GM12872 (cell line): ENCODE results near the gene MAGI2.

Source experiments
- TF ChIP-seq, protein P1 (sequence below): IDR thresholded peaks from 3 replicates; pipeline ENCODE4 v1.5.1; 2011; ENCODE audit warnings: low read depth, mild to moderate bottlenecking, low read length, moderate library complexity; ENCODE audit not compliant: insufficient read depth

The MAGI2 gene

DNA sequence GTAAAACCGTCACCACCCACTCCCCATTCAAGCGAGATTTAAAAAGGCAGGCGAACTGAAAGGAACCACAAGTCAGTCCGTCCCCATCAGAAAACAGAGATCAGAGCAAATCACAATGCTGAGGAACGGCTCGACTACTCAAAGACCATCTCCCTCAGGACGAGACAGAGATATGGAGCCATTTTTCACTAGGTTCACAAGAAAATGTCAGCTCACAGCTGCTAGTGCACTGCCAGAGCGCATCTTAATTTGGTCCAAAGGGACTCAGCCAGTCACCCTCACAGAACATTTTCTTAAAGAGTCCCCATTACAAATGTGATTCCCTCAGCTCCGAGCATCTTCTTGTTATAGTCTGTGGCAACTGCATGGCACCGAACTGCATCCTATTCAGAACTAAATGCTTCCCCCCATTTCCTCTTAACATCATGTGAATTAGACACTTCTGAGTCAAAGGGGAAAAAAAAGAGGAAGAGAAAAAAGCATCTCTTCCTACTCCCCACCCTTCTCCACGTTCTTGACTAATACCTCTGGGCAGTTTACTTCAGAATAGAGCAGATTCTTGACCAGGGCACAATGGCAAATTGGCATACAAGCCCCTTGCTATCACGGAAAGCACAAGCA, 683.9 kb downstream of the MAGI2 start:
- TF ChIP-seq, protein P1, sequence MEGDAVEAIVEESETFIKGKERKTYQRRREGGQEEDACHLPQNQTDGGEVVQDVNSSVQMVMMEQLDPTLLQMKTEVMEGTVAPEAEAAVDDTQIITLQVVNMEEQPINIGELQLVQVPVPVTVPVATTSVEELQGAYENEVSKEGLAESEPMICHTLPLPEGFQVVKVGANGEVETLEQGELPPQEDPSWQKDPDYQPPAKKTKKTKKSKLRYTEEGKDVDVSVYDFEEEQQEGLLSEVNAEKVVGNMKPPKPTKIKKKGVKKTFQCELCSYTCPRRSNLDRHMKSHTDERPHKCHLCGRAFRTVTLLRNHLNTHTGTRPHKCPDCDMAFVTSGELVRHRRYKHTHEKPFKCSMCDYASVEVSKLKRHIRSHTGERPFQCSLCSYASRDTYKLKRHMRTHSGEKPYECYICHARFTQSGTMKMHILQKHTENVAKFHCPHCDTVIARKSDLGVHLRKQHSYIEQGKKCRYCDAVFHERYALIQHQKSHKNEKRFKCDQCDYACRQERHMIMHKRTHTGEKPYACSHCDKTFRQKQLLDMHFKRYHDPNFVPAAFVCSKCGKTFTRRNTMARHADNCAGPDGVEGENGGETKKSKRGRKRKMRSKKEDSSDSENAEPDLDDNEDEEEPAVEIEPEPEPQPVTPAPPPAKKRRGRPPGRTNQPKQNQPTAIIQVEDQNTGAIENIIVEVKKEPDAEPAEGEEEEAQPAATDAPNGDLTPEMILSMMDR, result no peak

DNA sequence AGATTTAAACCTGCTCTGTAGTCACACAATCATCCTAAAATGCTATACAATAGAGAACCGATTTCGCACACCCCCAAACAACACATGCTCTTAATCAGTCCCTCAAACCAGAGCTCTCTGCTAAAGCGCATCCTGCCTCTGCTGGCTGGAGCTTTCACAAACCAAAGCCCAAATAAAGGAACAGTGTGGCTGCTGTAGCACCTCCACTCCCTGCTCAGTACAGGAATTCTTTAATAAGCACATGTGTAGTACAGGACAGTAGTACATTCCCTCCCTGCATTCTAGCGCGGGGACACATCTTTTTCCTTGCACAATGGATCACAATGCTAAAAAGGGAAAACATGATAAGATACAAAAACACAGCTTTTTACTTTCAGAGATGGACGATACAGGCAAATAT, 684.6 kb downstream of the MAGI2 start:
- TF ChIP-seq, protein P1, result no peak

DNA sequence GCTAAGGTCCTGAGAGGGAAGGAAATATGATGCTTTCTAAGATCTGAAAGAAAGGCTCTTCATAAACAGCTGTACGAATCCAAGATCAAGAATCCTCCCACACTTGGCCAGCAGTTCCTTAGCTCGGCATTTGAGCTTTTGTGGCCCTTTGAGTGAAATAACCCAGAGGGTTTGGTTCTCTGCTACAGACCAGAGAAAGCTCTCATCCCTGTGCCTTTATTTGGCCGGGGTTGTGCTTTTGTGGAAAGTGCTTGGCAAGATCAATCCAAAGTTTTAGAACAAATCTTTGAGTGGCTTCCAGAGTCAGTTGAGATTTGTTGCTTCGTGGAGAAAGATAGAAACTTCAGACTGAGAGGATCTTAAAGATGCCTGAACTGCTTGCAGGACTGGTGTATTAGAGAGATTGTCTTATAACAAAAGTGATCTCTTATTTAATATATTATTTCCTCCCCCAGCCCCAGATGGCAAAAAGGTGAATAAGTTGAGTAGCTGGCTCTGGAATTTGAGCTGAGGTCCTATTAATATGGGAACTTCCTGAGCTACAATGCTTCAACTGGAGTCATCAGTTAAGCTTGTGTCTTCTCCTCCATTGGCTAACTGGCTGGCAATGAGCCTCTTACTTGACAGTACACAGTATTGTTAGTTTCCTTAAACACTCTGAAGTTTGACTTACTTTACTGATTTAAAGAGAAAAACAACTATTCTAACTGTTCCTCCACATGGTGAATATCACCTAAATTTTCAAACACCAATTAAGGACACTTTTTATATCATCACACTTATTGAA, 687.3 kb downstream of the MAGI2 start:
- TF ChIP-seq, protein P1, result no peak

DNA sequence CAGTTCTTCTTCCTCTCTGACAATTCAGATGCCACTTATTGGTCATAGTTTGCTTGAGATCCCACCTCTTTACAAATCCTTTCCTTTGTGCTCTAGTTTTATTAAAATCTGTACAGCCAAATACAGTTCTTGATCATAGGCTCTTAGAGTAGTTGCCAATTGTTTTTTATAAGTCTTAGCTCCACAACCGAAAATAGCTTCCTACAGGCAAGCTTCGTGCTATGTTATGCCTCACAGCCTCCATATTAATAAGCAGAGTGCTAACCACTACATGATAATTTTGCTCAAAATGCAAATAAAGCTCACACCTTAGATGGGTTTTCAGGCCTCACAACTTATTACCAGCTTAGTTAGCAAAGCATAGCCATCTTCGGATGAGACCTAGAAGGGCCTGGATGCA, 688.9 kb downstream of the MAGI2 start:
- TF ChIP-seq, protein P1, result no peak

DNA sequence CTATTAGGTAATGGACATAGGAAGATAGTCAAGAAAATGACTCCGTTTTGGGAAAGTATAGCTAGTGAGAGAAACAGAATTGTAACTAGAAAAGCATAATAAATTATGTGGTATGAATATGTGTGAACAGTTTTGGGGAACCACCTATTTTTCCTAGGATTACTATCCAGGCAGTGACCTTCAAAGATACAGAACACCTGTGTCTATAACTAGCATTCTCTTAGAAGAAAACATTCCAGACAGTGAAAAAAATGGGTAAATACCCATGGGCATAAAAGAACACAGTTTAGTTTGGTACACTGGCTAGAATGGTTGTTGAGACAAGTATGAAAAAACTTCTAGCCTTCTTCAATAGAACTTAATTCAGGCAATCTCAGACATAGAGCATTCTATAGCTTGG, 690.8 kb downstream of the MAGI2 start:
- TF ChIP-seq, protein P1, result no peak

DNA sequence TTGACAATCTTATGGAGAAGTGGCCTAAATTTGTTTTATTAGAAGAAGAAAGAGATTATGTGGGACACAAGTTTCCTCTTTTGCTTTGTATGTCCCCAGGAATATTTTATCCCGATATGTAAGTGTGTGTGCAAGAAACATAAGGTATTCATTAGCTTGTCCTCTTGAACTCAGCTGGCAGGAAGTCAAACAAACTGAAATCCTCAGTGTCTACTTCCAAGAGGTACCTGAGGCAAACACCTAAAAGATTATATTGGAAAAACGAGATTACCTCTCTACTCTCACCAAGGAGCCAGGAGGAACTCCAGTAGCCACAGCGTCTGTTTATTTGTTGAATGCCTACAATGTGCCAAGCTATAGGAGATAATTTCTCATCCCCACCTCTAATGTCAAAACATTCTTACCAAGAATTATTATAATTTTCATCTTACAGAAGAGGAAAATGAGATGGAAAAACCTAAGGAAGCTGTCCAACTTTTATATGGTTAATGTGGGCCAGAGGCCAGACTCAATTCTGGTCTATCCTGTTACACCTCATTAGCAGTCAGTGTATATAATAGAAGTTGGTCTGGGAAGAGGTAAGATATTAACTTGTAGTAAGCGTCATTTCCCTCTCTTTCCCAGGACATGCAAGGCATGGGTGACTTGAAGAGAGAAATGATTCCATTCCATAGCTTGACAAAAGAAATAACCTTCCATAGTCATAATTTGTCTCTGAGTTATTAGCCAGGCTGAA, 692.7 kb downstream of the MAGI2 start:
- TF ChIP-seq, protein P1, result no peak

DNA sequence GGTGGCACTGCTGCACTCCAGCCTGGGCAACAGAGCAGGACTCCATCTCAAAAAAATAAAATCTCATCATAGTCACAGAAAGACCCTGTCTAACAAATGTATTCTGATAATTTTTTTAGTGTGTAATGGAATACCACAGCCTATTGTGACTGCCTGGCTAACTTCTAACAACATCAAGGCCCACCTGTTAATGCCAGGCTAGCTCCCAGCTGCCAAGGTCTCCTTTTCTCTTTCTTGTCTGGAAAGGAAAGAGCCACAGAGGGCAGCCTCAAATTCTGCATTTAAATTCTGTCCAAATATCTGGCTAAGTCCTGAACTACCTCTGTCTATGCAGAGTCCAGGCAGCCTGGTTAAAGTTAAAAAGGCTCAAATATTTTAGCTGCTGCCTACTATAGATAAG, 700.9 kb downstream of the MAGI2 start:
- TF ChIP-seq, protein P1, result no peak
